GM19324 (cell line): ENCODE measurements around the gene CTRB1.

ENCODE experiments used
- ATAC-seq: cut with Tn5 transposase; IDR thresholded peaks from one replicate; pipeline ENCODE4 v1.9.1; 2021; ENCODE audit warnings: mild to moderate bottlenecking, moderate library complexity; ENCODE audit not compliant: unreplicated experiment, low FRiP score

CTRB1 gene

DNA sequence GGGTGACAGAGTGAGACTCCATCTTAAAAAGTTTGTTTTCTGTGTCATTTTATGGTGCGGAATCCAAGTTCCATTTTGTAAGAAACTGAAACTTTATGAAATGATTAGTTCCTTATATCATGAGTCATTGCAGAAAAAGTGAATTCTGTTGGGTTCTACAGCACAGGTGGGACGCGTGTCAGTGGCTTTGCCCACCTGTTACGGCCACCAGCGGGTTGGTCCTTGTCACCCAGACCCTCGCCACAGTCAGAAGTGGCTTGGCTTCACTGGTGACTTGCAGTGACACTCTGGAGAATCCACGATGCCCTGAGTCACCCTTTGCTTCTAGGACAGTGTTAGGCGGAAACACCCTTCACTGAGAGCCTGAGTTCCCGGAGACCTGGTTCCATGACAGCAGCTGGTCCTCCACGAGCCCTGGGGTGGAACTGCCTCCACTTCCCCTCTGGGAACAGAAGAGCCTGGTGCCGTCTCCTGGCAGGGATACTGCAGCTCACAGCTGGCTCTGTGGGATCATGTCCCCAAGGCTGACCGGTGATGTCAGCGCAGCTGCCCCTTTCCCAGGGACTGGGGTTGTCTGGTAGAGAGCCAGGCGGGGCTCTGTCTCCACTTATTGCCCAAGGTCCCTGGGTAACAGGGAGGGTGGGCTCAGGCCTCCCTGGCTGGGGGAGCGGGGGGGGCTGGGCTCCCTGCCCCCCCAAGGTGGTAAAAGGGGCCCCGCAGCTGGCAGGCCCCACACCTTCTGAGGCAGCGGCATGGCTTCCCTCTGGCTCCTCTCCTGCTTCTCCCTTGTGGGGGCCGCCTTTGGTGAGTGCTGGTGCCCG, at the start of gene CTRB1:
Gene CTRB1 (plus strand): TSS at position 733 of the 821 bp plus-strand sequence. CDS start 20 bp downstream, at position 753.
- ATAC-seq, result no peak

DNA sequence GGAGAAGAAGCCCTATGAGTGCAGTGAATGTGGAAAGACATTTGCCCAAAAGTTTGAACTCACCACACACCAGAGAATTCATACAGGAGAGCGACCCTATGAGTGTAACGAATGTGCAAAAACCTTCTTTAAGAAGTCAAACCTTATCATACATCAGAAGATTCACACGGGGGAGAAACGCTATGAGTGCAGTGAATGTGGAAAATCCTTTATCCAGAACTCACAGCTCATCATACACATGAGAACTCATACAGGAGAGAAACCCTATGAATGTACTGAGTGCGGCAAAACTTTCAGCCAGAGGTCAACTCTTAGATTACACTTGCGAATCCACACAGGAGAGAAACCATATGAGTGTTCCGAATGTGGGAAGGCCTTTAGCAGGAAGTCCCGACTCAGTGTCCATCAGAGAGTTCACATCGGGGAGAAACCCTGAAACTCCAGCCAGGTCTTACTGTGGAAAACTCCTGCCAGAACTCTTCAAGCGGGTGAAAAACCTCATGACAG, 48.8 kb upstream of the CTRB1 start:
- no peak for ATAC-seq

GRCh38 chr16:75172578-75172977, 46.2 kb upstream of the CTRB1 start:
- no peak for ATAC-seq

DNA sequence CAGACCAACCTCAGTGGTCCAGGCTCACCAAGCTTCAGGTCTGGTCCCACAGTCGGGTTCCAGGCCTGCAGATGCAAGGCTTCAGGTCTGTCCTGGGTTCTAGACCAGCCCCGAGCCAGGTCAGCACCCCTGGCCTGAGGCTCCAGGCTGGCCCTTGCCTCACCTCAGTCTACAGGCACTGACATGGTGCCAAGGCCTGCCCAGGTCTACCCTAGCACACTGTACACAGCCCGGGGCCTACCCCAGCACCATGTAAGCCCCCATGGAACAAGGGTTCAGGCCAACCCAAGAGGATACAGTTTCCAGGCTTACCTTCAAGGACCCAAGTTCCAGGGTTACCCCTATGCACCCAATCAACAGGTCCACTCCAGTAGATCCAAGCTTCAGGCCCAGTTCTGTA, 43.7 kb upstream of the CTRB1 start:
- ATAC-seq, result no peak

GRCh38 chr16:75176926-75177325, 41.9 kb upstream of the CTRB1 start:
- no peak for ATAC-seq

DNA sequence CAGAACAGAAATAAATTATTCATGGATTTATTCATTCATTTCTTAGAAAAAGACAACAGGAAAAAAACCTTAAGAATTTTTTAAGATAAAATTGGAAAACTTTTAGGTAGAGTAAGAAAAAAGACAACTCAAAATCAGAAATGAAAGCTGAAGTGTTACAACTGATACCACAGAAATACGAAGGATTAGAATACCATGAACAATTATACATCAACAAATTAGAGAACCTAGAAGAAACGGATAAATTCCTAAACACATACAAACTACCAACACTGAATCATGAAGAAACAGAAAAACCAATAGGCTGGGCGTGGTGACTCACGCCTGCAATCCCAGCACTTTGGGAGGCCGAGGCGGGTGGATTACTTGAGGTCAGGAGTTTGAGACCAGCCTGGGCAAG, 39.6 kb upstream of the CTRB1 start:
- ATAC-seq, result no peak

GRCh38 chr16:75181630-75182029, 37.2 kb upstream of the CTRB1 start:
- ATAC-seq, result no peak

DNA sequence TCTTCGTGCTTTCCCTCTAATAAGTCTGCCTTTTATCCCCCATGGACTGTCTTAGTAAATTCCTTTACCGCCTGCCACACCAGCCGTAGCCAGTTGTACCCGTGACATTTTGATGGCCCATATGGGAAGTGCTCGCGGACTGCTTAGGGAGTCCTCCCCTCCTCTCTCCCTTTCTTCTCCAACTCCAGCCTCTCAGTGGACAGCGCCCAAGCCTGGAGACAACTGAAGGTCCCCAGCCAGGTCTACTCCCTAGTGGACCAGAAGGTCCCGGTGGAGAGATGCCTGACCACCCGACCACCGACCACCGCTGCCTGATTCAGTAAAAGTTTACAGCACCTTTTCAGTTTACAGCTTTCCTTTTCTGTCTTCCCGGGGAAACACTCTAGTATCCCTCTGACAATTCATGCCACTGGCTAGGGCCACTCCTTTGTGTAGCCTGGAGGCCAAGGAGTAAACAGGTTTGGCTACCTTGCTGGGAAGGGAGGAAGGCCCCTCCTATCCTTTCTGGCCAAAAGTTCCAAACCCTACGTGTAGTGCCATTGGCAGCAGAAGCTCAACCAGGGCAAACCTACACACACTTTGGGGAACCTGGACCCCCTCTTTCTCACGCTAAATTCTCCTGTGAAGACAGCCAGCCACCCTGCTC, 29.8 kb upstream of the CTRB1 start:
- no peak for ATAC-seq

GRCh38 chr16:75189638-75190245, 29.0 kb upstream of the CTRB1 start:
- no peak for ATAC-seq

DNA sequence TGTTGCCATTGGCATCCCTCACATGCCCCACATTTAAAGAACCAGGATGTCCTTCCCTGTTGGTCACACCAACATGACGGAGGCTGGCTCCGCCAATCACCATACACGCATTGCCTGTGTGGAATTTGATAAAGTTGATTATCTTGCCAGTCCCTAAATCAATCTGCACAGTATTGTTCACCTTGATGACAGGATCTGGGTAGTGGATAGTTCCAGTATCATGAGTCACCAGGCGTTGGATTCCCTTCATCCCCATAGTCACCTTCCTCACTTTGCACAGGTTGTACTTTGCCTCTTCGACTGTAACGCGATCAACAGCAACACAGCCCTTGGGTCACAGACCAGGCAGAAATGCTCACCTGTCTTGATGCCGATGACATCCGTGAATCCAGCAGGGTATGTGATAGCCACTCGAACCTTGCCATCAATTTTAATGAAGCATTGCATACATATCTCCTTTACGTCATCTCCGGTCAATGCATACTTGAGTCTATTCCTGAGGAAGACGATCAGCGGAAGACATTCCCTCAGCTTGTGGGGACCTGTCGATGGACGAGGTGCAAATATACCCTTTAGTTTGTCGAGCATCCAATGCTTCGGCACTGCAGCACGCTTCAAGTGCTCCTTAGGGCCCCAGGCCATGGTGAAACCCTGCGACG, 26.1 kb upstream of the CTRB1 start:
- no peak for ATAC-seq

DNA sequence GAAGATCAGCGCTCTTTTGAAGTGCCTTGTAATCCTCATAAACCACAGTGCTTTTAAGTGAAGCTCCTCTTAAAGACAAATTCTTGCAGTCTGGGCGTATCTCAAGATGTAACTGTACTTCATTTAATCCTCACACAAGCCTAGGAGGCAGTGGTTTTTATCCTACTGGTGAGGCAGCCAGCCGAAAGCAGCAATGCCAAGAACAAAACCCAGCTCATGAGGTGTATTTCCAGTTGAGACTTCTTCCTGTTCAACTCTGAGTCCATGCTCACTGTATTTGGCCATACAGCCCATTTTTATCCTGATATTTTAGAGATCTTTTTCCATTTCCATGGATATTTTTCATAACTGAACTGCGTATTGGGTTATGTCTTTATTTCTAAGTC, 25.5 kb upstream of the CTRB1 start:
- no peak for ATAC-seq

DNA sequence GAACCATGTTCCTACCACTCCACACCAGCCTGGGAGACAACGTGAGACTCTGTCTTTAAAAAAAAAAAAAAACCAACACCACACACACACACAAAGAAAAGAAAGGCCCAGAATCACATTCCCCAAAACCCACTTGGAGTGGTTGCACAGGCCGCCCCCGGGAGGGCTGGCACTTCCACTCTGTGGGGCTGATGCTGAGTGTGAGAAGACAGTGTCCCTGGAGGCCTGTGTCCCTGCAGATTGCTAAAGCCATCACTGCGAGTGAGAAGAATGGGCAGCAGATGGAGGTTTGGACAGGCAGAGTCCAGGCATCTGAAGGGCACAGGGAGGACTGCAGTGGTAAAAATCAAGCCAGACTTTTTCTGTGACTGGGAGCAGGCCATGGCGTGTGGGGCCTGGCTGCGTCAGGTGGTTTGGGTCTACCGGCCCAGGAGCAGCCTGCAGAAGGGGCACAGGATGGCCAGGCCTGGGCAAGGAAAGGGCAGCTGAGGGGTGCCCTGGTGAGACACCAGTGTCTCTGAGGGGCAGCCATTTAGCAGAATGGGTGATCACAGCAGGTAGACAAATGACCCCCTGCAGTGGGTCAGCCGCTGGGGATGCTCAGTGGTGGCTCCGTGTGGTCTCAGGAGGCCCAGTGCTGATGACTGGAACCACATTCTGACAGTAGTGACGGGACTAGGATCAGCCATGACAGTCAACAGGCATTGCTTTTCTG, 24.9 kb upstream of the CTRB1 start:
- no peak for ATAC-seq

- no peak for ATAC-seq
Measured at GRCh38 chr16:75195811-75196790, 22.7 kb upstream of the CTRB1 start.

- ATAC-seq, result no peak
Measured at GRCh38 chr16:75196836-75197235, 22.0 kb upstream of the CTRB1 start.

GRCh38 chr16:75197522-75198134, 21.2 kb upstream of the CTRB1 start:
- no peak for ATAC-seq

GRCh38 chr16:75198135-75198600, 20.6 kb upstream of the CTRB1 start:
- ATAC-seq, result no peak

GRCh38 chr16:75202069-75202590, 16.7 kb upstream of the CTRB1 start:
- no peak for ATAC-seq

GRCh38 chr16:75203096-75203495, 15.7 kb upstream of the CTRB1 start:
- no peak for ATAC-seq
